GM12892 (cell line): ENCODE data around the gene GMCL2.

Experiments used
- POLR2A ChIP-seq: IDR thresholded peaks from 2 replicates; pipeline ENCODE4 v1.6.1; 2011; ENCODE audit warnings: low read depth, low read length, control low read depth
- POLR2AphosphoS5 ChIP-seq: IDR thresholded peaks from 2 replicates; pipeline ENCODE4 v1.6.1; 2011; ENCODE audit warnings: low read depth, low read length, control low read depth
- TAF1 ChIP-seq: IDR thresholded peaks from 2 replicates; pipeline ENCODE4 v1.6.1; 2011; ENCODE audit warnings: low read depth, mild to moderate bottlenecking, control low read depth, low read length, borderline replicate concordance

- TF ChIP-seq POLR2A, result no peak
- no peak for TF ChIP-seq POLR2AphosphoS5
- TF ChIP-seq TAF1, result no peak
Measured at GRCh38 chr5:178176791-178177190, 10.4 kb downstream of the GMCL2 start.
